Measurements from ENCODE around the gene B3GALT6.

B3GALT6 gene

DNA sequence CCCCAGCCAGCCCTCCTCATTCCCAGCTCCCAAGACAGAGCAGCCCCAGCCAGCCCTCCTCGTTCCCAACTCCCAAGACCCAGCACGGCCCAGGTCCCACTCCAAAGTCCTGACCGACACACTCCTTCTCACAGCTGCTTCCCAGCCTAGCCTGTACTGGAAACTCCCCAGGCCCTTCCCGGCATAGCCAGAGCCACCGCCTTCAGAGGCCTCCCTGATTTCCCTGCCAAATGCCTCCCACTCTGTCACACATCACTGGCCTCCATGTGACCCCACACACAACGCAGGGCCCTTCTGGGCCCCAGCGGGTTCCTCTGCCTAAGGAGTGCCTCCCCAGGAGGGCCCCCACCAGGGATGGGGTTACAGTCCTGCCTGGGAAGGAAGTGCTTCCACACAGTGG is 38.8 kb downstream of the B3GALT6 start:
- no peaks in the 10 kb centered on the region for H3K9me3 ChIP-seq (ENCODE audit: control insufficient read depth, insufficient read depth, low read depth, low read length)
- H3K4me1 ChIP-seq (ENCODE audit: control insufficient read depth, insufficient read depth, low read length) = 0 out of 2 replicates have a peak, but pooled peaks cover 4% of the 10 kb centered on the region
- ChIA-PET POLR2A (no interaction called here), CTCF (interaction anchor here (0.5 to 1.7 kb wide), 6 partner anchors 20 to 943 kb away, joined by 3 to 4 read pairs (median 3); no protein-coding TSS in a partner anchor)
- no peak overlapping the region; the same call in 1 of the 2 replicates for H3K27ac ChIP-seq (ENCODE audit: extremely low read depth, low read depth, low read length)
- H3K4me3 ChIP-seq (ENCODE audit: low read depth, low read length) = no peak overlapping the region
- no peak for TF ChIP-seq ZNF292 (tag by site-specific recombination; IDR thresholded peaks at IDR 0.05; ENCODE audit: borderline replicate concordance, low read depth)
- TF ChIP-seq GLIS1 (tag by site-specific recombination; IDR thresholded peaks at IDR 0.05) = peak; percentile 89
- TF ChIP-seq OVOL3 (tag by site-specific recombination; IDR thresholded peaks at IDR 0.05) = no peak
- TF ChIP-seq ZFHX2 (tag by site-specific recombination; conservative IDR thresholded peaks at IDR 0.05) = peak; percentile 56
- TF ChIP-seq GLIS2 (tag by site-specific recombination; IDR thresholded peaks at IDR 0.05) = peak; percentile 46; the same call in 1 of the 2 replicates
- peak; percentile 70 for TF ChIP-seq EGR2 (tag by site-specific recombination; IDR thresholded peaks at IDR 0.05; ENCODE audit: low read depth)
- peak; percentile 54; the same call in 1 of the 2 replicates for TF ChIP-seq ZIC2 (tag by site-specific recombination; IDR thresholded peaks at IDR 0.05)
- peak; percentile 22; the same call in 1 of the 2 replicates for TF ChIP-seq ZNF335 (tag by site-specific recombination; conservative IDR thresholded peaks at IDR 0.05)
- TF ChIP-seq ZNF311 (tag by site-specific recombination; IDR thresholded peaks at IDR 0.05; ENCODE audit: borderline replicate concordance) = no peak
- peaks cover 7 to 63% of the 10 kb centered on the region in 2 experiments; a peak in 2 of 3 replicates for H3K36me3 ChIP-seq (ENCODE audit: control insufficient read depth in 2 of 2, insufficient read depth in 1 of 2, low read length in 2 of 2)

DNA sequence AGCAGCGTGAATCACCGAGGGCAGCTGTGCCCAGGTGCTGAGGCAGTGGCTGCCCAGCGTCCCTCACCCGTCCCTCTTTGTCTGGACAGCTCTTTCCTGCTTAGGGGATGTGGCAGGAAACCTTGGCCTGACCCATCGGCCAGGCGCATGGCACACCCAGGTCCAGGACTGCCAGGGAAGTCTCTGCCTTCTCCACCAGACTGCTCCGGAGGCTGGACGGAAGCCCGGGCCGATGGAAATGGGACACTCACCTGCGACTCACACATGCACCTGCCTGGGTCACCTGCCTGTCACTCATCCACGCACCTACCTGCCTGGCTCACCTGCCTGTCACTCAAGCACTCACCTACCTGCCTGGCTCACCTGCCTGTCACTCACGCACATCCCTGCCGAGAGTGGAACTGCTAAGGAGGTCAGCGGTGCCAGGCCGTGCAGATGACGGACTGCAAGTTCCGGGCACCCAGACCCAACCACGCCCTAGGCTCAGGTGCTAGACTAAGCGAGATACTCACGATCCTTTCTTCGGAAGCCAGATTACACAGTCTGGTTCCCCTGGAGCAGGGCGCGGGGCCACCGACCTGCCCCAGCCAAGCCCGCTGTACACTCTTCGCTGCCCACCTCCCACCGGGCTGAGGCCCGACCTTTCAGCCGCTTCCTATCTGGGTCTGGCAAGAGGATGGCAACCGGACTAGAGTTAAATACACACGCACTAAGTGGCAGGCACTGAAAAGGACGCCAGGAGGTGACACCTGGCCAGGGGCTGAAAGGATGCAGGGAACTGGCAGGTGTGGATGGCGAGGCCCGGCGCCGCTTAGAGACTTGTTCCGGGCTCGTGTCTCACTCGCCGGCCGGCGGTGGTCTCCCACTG is 40.5 kb downstream of the B3GALT6 start:
- no peak for TF ChIP-seq ZNF239 (tag by site-specific recombination; IDR thresholded peaks at IDR 0.05)
- no peak for TF ChIP-seq ZNF324 (tag by site-specific recombination; IDR thresholded peaks at IDR 0.05)
- peak; percentile 39; the same call in 1 of the 2 replicates for TF ChIP-seq ZNF335 (tag by site-specific recombination; conservative IDR thresholded peaks at IDR 0.05)
- no peak for TF ChIP-seq GFI1B (tag by site-specific recombination; IDR thresholded peaks at IDR 0.05)
- peak; percentile 8; the same call in 1 of the 2 replicates for TF ChIP-seq SP2 (tag by site-specific recombination; IDR thresholded peaks at IDR 0.05)
- no peak for TF ChIP-seq KLF1 (tag by site-specific recombination; IDR thresholded peaks at IDR 0.05)
- TF ChIP-seq ZNF785 (tag by site-specific recombination; IDR thresholded peaks at IDR 0.05) = no peak
- TF ChIP-seq ZFP3 (tag by site-specific recombination; IDR thresholded peaks at IDR 0.05; ENCODE audit: low read depth) = no peak
- TF ChIP-seq, protein P1, sequence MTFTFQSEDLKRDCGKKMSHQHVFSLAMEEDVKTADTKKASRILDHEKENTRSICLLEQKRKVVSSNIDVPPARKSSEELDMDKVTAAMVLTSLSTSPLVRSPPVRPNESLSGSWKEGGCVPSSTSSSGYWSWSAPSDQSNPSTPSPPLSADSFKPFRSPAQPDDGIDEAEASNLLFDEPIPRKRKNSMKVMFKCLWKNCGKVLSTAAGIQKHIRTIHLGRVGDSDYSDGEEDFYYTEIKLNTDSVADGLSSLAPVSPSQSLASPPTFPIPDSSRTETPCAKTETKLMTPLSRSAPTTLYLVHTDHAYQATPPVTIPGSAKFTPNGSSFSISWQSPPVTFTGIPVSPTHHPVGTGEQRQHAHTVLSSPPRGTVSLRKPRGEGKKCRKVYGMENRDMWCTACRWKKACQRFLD (tag by site-specific recombination; IDR thresholded peaks at IDR 0.05) = no peak
- TF ChIP-seq ZNF76 (tag by site-specific recombination; IDR thresholded peaks at IDR 0.05; ENCODE audit: borderline replicate concordance, low read depth) = peak; percentile 17; the same call in 1 of the 2 replicates
- no peak for TF ChIP-seq GLI2 (tag by site-specific recombination; IDR thresholded peaks at IDR 0.05; ENCODE audit: borderline replicate concordance, low read depth)
- no peak for TF ChIP-seq ZNF837 (tag by site-specific recombination; IDR thresholded peaks at IDR 0.05)
- TF ChIP-seq ZEB2 (tag by site-specific recombination; IDR thresholded peaks at IDR 0.05) = peak; percentile 80
- TF ChIP-seq ZNF394 (tag by site-specific recombination; IDR thresholded peaks at IDR 0.05; ENCODE audit: borderline replicate concordance) = no peak
- Histone ChIP-seq H3K9me3 (ENCODE audit: control insufficient read depth, insufficient read depth, low read depth, low read length) (no peaks in the 10 kb centered on the region), H3K4me3 (ENCODE audit: low read depth, low read length) (peak overlapping the region; percentile 89), H3K36me3 (ENCODE audit: control insufficient read depth in 2 of 2, insufficient read depth in 1 of 2, low read length in 2 of 2) (peaks cover 4 to 51% of the 10 kb centered on the region in 2 experiments; a peak in 2 of 3 replicates), H3K27ac (ENCODE audit: extremely low read depth, low read depth, low read length) (peak overlapping the region; percentile 86), H3K4me1 (ENCODE audit: control insufficient read depth, insufficient read depth, low read length) (0 out of 2 replicates have a peak, but pooled peaks cover 4% of the 10 kb centered on the region)
- ChIA-PET CTCF (no interaction called here), POLR2A (interaction anchor here (1.8 kb wide), 2 partner anchors 8 to 18 kb away, joined by 6 to 12 read pairs; no protein-coding TSS in a partner anchor)
